Measurements from ENCODE around the gene PRTN3.
A peak's percentile ranks its signal among the peaks of the same experiment; 100 is the strongest.

PRTN3 gene

DNA sequence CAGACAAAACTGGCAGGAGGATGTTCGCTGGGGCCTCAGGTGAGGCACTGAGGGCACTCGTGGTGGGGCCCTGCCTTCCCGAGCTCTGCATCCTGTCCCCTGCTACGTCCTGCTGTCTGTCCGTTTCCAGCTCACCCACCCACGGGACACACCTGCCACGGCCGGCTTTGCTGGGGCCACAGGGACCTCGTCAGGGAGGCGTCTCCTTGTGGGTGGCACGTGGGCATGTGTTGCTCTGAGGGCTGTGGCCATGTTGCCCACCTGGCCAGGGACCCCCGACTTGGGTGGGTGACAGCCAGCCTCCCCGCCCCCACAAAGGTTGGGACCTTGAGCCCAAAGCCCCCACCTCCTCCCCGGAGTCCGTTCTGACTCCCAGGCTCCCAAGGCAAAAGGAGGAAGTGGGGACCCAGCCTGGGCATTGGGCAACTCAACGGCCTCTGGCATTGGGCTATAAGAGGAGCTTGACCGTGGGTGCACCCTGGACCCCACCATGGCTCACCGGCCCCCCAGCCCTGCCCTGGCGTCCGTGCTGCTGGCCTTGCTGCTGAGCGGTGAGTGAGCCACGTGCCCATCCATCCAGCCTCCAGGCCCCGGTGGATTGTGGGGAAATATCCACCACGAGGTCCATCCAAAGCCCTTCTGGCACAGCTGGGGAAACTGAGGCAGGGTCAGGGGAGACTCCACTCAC, at the start of gene PRTN3:
TSS of gene PRTN3 (plus strand) at position 481 of the 688 bp plus-strand sequence. CDS start at position 491, 10 bp downstream.
- no peak for DNase-seq (ENCODE audit: low read depth in 2 of 2)

DNA sequence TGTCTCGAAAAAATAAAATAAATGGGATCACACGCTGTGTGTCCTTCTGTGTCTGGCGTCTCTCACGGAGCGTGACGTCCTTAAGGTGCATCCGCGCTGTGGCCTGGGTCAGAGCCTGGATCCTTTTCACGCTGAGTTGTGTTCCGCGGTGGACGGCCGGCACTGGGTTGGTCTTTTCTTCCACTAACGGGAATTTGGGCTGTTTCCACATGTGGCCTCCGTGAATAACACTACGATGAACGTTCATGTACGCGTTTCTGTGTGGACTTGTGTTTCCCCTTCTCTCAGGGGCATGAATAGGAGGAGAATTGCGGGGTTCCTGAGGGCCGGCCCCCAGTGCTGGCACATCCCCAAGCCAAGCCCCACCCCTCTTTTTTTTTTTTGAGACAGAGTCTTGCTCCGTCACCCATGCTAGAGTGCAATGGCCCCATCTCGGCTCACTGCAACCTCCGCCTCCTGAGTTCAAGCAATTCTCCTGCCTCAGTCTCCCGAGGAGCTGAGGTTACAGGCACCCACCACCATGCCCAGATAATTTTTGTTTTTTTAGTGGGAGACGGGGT, 49.7 kb upstream of the PRTN3 start:
- DNase-seq (ENCODE audit: low read depth in 2 of 2) = no peak

- DNase-seq (ENCODE audit: low read depth in 2 of 2) = no peak
Measured at GRCh38 chr19:791567-792305, 49.1 kb upstream of the PRTN3 start.

DNA sequence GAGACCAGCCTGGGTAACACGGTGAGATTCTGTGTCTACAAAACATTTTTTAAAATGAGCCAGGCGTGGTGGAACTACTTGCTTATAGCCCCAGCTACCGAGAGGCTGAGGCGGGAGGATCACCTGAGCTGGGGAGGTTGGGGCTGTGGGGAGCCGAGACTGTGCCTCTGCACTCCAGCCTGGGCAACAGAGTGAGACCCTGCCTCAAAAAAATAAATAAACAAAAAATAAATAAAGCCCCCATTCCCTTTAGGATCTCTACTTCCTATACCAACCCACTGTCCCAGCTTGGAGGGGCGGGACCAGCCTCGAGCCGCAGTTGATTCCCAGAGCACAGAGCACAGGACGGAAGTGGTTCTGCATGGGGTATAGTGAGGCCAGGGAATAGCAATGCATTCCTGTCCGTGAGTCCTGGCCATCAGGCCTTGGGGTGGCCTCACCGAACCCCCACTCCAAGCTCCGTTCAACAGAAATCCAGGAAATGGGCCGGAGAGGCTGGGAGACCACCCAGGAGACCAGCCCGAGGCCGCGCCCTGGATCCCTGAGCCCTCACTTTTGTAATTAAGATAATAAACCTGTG, 48.4 kb upstream of the PRTN3 start:
- no peak for DNase-seq (ENCODE audit: low read depth in 2 of 2)

- no peak for DNase-seq (ENCODE audit: low read depth in 2 of 2)
Measured at GRCh38 chr19:793806-794205, 47.0 kb upstream of the PRTN3 start.

GRCh38 chr19:795073-795611, 45.7 kb upstream of the PRTN3 start:
- DNase-seq (ENCODE audit: low read depth in 2 of 2) = no peak

DNA sequence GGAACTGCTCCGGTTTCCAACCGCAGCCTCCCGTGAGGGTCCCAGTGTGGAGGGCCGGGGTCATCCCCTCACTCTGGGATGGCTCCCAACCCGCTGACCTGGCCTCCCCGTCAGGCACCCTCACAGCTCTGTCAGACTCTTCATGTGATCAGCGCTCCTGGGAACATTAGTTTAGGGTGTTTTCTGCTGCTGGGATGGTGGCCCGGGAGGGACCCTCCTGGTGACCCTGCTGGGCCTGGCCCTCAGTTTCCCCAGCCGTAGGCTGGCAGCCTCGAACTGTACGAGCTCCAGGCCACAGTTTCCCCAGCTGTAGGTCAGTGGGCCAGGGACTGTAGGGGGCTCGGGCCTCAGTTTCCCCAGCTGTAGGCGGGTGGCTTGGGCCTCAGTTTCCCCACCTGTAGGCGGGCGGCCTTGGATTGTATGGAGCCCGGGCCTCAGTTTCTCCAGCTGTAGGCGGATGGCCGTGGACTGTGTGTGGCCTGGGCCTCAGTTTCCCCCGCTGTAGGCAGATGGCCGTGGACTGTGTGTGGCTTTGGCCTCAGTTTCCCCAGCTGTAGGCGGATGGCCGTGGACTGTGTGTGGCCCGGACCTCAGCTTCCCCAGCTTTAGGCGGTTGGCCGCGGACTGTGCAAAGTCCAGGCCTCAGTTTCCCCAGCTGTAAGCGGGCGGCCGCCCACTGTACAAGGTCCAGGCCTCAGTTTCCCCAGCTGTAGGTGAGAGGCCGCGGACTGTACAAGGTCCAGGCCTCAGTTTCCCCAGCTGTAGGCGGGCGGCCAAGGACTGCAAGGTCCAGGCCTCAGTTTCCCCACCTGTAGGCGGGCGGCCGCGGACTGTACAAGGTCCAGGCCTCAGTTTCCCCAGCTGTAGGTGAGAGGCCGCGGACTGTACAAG, 44.9 kb upstream of the PRTN3 start:
- DNase-seq (ENCODE audit: low read depth in 2 of 2) = no peak

GRCh38 chr19:796692-797527, 43.9 kb upstream of the PRTN3 start, which contains the start of gene PTBP1:
Gene PTBP1 (plus strand): TSS chr19:797452. CDS start chr19:797498, 46 bp downstream.
- DNase-seq (ENCODE audit: low read depth in 2 of 2) = peak; percentile 100

GRCh38 chr19:797528-798414, 43.0 kb upstream of the PRTN3 start:
- DNase-seq (ENCODE audit: low read depth in 2 of 2) = peak; percentile 77 to 79

GRCh38 chr19:798415-799075, 42.3 kb upstream of the PRTN3 start:
- DNase-seq (ENCODE audit: low read depth in 2 of 2) = no peak

GRCh38 chr19:799076-799881, 41.5 kb upstream of the PRTN3 start:
- no peak for DNase-seq (ENCODE audit: low read depth in 2 of 2)

DNA sequence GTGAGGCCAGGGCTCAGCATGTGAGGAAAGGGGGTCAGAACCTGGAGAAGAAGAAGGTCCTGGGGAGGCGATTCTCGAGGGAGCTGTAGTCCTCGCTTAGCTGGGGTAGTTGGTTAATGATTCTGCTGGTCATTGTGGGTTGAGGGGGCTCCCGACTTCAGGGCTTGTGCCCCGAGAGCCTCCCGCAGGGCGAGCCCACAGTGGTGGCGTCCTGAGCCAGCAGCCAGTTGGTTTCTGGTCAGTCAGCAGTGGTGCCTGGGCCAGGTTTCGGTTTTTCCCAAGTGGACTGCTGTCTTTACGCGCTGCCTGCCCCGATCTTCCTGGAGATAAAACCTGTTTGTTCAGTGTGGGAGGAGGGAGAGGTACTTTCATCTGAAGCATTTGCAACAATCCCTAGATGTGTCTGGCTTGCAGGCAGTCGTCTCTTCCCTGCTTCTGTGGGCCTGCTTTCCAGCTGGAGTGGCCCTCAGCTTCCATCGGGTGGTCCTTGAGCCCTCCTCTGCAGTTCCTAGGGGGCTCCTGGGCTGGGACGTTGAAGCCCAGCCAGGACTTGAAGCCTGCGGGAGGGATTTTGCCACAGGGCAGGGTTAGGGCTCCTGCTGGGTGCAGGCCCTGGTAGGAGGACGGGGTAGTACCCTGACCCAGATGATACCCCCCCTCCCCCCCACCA, 40.3 kb upstream of the PRTN3 start:
- no peak for DNase-seq (ENCODE audit: low read depth in 2 of 2)

DNA sequence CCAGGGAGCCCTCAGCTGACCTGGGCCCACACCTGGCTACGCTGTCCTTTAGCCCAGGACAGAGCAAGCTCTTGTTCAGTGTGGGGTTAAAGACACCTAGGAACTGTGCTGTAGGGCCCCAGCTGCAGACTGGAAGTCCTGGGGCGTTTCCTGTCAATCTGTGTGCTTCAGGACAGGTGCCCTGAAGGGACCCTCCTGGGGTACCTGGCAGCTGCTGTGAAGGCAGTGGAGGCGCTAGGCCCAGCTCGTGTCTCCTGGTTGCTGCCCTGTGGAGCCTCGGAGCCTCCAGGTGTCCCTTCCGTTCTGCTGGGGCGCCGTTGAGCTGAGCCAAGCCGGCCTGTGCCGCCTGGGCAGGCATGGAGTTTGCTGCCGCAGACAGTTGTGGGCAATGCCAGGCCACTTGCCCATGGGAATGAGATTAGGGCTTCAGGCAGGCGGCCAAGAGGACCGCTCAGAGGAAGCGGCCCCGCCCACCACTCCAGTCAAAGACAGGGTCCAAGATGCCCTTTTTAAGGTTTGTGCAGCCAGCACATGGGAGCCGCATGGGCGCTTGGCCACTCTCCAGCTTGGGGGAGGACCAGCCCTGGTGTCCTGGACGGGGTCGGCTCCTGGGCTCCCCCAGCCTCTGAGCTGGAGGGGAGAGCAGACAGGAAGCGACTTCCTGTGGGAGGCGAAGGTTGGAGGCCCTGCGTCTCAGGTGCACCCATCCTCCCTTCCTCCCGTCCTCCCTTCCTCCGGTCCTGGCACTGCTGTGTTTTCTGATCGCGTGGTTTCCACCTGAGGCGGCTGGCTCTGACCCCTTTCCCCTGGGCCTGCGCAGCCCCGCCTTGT, 39.6 kb upstream of the PRTN3 start:
- no peak for DNase-seq (ENCODE audit: low read depth in 2 of 2)

- DNase-seq (ENCODE audit: low read depth in 2 of 2) = no peak
Measured at GRCh38 chr19:801861-802497, 38.8 kb upstream of the PRTN3 start.

GRCh38 chr19:802498-803098, 38.2 kb upstream of the PRTN3 start:
- no peak for DNase-seq (ENCODE audit: low read depth in 2 of 2)
